ENCODE measurements around the gene NDUFAF7. TPM values are rescaled to one million over a fixed set of nuclear protein-coding genes. Genes with fewer than 3 reads are reported as not detected.
A peak's percentile ranks its signal among the peaks of the same experiment; 100 is the strongest.

The NDUFAF7 gene
- polyA plus RNA-seq (127 and 132 TPM in 2 replicates), polyA minus RNA-seq (48.0 and 61.8 TPM in 2 replicates)

GRCh38 chr2:37231241-37232130, at the start of gene NDUFAF7, which contains the start of gene CEBPZ:
Gene NDUFAF7, plus strand, starts transcription at chr2:37231658. Its CDS starts 48 bp downstream, at chr2:37231706.
Gene CEBPZ, minus strand, starts transcription at chr2:37231596. Its CDS starts 29 bp downstream, at chr2:37231567.
- Histone ChIP-seq H3K9me3 (ENCODE audit: low read length) (no peaks in the 10 kb centered on the region), H2AFZ (ENCODE audit: low read depth, low read length) (peak within 1 kb of the TSS; percentile 77), H3K9me2 (ENCODE audit: insufficient read depth, low read length) (no peaks in the 10 kb centered on the region), H3K36me3 (ENCODE audit: insufficient read depth, low read length) (peaks cover 12% of the 10 kb centered on the region), H3K27ac (ENCODE audit: low read length) (peak within 1 kb of the TSS; percentile 93), H3K4me2 (ENCODE audit: low read length) (peak within 1 kb of the TSS; percentile 89), H4K20me1 (ENCODE audit: insufficient read depth) (no peaks in the 10 kb centered on the region), H3F3A (ENCODE audit: insufficient read depth, low read length, poor library complexity, severe bottlenecking) (no peaks in the 10 kb centered on the region), H3K4me3 (ENCODE audit: low read length) (peak within 1 kb of the TSS; percentile 88), H3K79me2 (replicated peaks; ENCODE audit: insufficient read depth, low read length) (peaks cover 49% of the 10 kb centered on the region), H3K27me3 (ENCODE audit: insufficient read depth, low read depth, low read length) (no peaks in the 10 kb centered on the region), H3K9ac (ENCODE audit: low read length) (peak within 1 kb of the TSS; percentile 92)
- TF ChIP-seq REST (IDR thresholded peaks at IDR 0.05; ENCODE audit: borderline replicate concordance) (peak; percentile 81), EP300 (conservative IDR thresholded peaks at IDR 0.05; ENCODE audit: poor library complexity, severe bottlenecking) (peak; percentile 49), POLR2AphosphoS5 (IDR thresholded peaks at IDR 0.05) (peak; percentile 90), CTCF (IDR thresholded peaks at IDR 0.05; ENCODE audit: poor library complexity, severe bottlenecking) (peak; percentile 30), EZH2 (IDR thresholded peaks at IDR 0.05; ENCODE audit: borderline replicate concordance, insufficient read depth, low read length, poor library complexity, severe bottlenecking) (no peak), SMC3 (conservative IDR thresholded peaks at IDR 0.05; ENCODE audit: poor library complexity) (peak; percentile 51), TAF1 (IDR thresholded peaks at IDR 0.05; ENCODE audit: low read depth) (peak; percentile 81), RAD21 (conservative IDR thresholded peaks at IDR 0.05) (peak; percentile 47), MXI1 (conservative IDR thresholded peaks at IDR 0.05; ENCODE audit: poor library complexity, severe bottlenecking) (peak; percentile 96)

GRCh38 chr2:37181726-37182684, 49.5 kb upstream of the NDUFAF7 start:
- Histone ChIP-seq H3K36me3 (ENCODE audit: insufficient read depth, low read length) (no peaks in the 10 kb centered on the region), H3K79me2 (replicated peaks; ENCODE audit: insufficient read depth, low read length) (no peaks in the 10 kb centered on the region), H4K20me1 (ENCODE audit: insufficient read depth) (no peaks in the 10 kb centered on the region), H3K9me2 (ENCODE audit: insufficient read depth, low read length) (no peaks in the 10 kb centered on the region), H3K4me2 (ENCODE audit: low read length) (no peak overlapping the region), H3K27me3 (ENCODE audit: insufficient read depth, low read depth, low read length) (no peaks in the 10 kb centered on the region), H3K9ac (ENCODE audit: low read length) (no peak overlapping the region), H3F3A (ENCODE audit: insufficient read depth, low read length, poor library complexity, severe bottlenecking) (no peaks in the 10 kb centered on the region), H3K27ac (ENCODE audit: low read length) (no peak overlapping the region), H3K9me3 (ENCODE audit: low read length) (no peaks in the 10 kb centered on the region), H2AFZ (ENCODE audit: low read depth, low read length) (no peak overlapping the region), H3K4me3 (ENCODE audit: low read length) (no peak overlapping the region)
- TF ChIP-seq POLR2AphosphoS5 (IDR thresholded peaks at IDR 0.05): no peak
- no peak for TF ChIP-seq SMC3 (conservative IDR thresholded peaks at IDR 0.05; ENCODE audit: poor library complexity)
- no peak for TF ChIP-seq EP300 (conservative IDR thresholded peaks at IDR 0.05; ENCODE audit: poor library complexity, severe bottlenecking)
- no peak for TF ChIP-seq CTCF (IDR thresholded peaks at IDR 0.05; ENCODE audit: poor library complexity, severe bottlenecking)
- no peak for TF ChIP-seq RAD21 (conservative IDR thresholded peaks at IDR 0.05)
- TF ChIP-seq TAF1 (IDR thresholded peaks at IDR 0.05; ENCODE audit: low read depth): no peak
- no peak for TF ChIP-seq EZH2 (IDR thresholded peaks at IDR 0.05; ENCODE audit: borderline replicate concordance, insufficient read depth, low read length, poor library complexity, severe bottlenecking)

Measured in neural cell (in vitro differentiated cells).